ENCODE results near the gene ZNF628. TPM values are rescaled to one million over a fixed set of nuclear protein-coding genes. Genes with fewer than 3 reads are reported as not detected.
A peak's percentile ranks its signal among the peaks of the same experiment; 100 is the strongest.

The ZNF628 gene
- total RNA-seq, 4 donors from 2014 or later: 2.4 to 13.0 (median 4.9) TPM

DNA sequence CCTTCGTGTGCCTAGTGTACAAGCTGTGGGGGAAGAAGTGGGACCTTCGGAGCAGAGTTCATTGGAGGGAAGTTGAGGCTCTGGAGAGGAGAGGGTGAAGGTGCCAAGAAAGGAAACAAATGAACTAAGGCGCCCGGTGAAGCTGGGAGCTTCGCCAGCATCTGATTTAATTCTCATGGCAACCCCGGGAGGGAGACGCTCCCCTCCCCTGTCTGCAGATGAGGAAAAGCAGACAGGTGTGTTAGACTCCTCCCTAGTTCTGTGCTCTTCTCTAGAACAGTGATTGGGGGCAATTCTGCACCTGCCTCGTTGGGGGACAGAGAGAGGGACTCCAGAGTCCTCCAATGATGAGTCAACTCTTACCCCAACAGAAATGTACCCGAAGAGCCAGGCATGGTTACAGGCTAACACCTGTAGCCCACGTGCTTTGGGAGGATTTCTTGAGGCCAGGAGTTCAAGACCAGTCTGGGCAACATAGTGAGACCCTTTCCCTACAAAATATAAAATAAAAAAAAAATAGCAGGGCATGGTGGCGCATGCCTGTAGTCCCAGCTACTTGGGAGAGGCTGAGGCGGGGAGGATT, 16.0 kb downstream of the ZNF628 start:
- peaks cover 0 to 74% (median 24%) of the 10 kb centered on the region in 3 donors for H3K4me1 ChIP-seq
- peak overlapping the region in 3 of 4 donors; percentile 95 to 99 (median 96) for H3K27ac ChIP-seq
- WGBS, 2 donors (ENCODE audit: low coverage in 1 of 2): 20 to 28% methylated on average over 6 to 7 of the region's 12 CpGs
- TF ChIP-seq EP300 (IDR thresholded peaks at IDR 0.05): no peak
- no peak for TF ChIP-seq CTCF (IDR thresholded peaks at IDR 0.05)
- TF ChIP-seq POLR2AphosphoS5 (IDR thresholded peaks at IDR 0.05): no peak
- no peak for TF ChIP-seq POLR2A (IDR thresholded peaks at IDR 0.05)
- no peaks in the 10 kb centered on the region for H3K36me3 ChIP-seq
- no peak for ATAC-seq
- no peak overlapping the region for H3K4me3 ChIP-seq
- no peaks in the 10 kb centered on the region for H3K27me3 ChIP-seq
- no peaks in the 10 kb centered on the region for H3K9me3 ChIP-seq

- peak overlapping the region in 3 of 4 donors; percentile 47 to 96 (median 95) for H3K27ac ChIP-seq
- H3K4me1 ChIP-seq: peaks cover 0 to 67% (median 17%) of the 10 kb centered on the region in 3 donors
- H3K4me3 ChIP-seq: peak overlapping the region in 1 of 2 donors; percentile 36
- peaks cover 0 to 3% of the 10 kb centered on the region in 2 donors for H3K36me3 ChIP-seq
- H3K27me3 ChIP-seq: no peaks in the 10 kb centered on the region
- H3K9me3 ChIP-seq: no peaks in the 10 kb centered on the region
- TF ChIP-seq POLR2AphosphoS5 (IDR thresholded peaks at IDR 0.05): no peak
- TF ChIP-seq EP300 (IDR thresholded peaks at IDR 0.05): no peak
- TF ChIP-seq CTCF (IDR thresholded peaks at IDR 0.05): no peak
- TF ChIP-seq POLR2A (IDR thresholded peaks at IDR 0.05): no peak
- no peak for ATAC-seq
- WGBS, 2 donors (ENCODE audit: low coverage in 1 of 2): 10 to 33% methylated on average over 2 to 3 of the region's 18 CpGs
These were observed 16.7 kb downstream of the ZNF628 start for GRCh38 chr19:55493052-55493644.

GRCh38 chr19:55493645-55494171, 17.3 kb downstream of the ZNF628 start:
- TF ChIP-seq CTCF (IDR thresholded peaks at IDR 0.05) (no peak), POLR2A (IDR thresholded peaks at IDR 0.05) (no peak), POLR2AphosphoS5 (IDR thresholded peaks at IDR 0.05) (no peak), EP300 (IDR thresholded peaks at IDR 0.05) (no peak)
- Histone ChIP-seq H3K36me3 (peaks cover 0 to 4% of the 10 kb centered on the region in 2 donors), H3K4me1 (peaks cover 0 to 67% (median 14%) of the 10 kb centered on the region in 3 donors), H3K9me3 (no peaks in the 10 kb centered on the region), H3K4me3 (peak overlapping the region in 1 of 2 donors; percentile 36), H3K27ac (peak overlapping the region in 3 of 4 donors; percentile 47 to 96 (median 95)), H3K27me3 (no peaks in the 10 kb centered on the region)
- ATAC-seq: no peak
- WGBS, 2 donors (ENCODE audit: low coverage in 1 of 2): 44% methylated on average over 8 of the region's 38 CpGs; no CpG with 5 or more reads in 1 of the 2 donors

DNA sequence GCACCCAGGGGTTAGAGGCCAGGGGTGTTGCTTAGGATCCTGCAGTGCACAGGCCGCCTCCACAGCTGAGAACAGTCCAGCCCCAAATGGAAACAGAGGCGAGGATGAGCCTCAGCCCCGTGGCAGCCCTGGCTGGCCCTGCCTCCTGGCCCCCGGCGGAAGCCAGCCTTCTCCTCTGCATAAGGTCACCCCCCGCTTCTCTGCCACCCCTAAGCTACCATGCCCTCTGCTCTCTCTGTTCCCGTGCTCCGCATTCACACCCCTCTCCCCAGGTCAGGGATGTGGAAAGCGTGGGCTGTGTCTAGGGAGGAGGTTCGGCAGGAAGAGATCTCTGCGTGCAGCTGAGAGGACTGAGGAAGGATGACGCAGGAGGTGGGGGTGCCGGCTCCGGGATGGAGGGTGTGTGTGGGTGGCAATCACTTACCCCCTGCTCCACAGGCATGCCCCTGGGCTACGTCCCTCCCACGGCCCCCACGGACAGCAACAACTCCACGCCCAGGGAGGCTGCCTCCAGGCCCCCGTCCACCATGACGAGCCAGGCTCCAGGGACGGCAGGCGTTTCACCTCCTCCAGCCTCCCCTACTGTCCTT, 17.9 kb downstream of the ZNF628 start:
- ATAC-seq: peak; percentile 44
- H3K9me3 ChIP-seq: no peaks in the 10 kb centered on the region
- 55% methylated on average over 4 of the region's 22 CpGs; no CpG with 5 or more reads in 1 of the 2 donors for WGBS, 2 donors (ENCODE audit: low coverage in 1 of 2)
- H3K27ac ChIP-seq: peak overlapping the region in 3 of 4 donors; percentile 47 to 96 (median 95)
- TF ChIP-seq CTCF (IDR thresholded peaks at IDR 0.05): no peak
- TF ChIP-seq POLR2A (IDR thresholded peaks at IDR 0.05): peak in 1 of 2 donors; percentile 15
- TF ChIP-seq POLR2AphosphoS5 (IDR thresholded peaks at IDR 0.05): no peak
- no peak for TF ChIP-seq EP300 (IDR thresholded peaks at IDR 0.05)
- no peaks in the 10 kb centered on the region for H3K27me3 ChIP-seq
- H3K4me1 ChIP-seq: peaks cover 0 to 66% (median 8%) of the 10 kb centered on the region in 3 donors
- H3K4me3 ChIP-seq: peak overlapping the region in 1 of 2 donors; percentile 36
- H3K36me3 ChIP-seq: peaks cover 0 to 9% of the 10 kb centered on the region in 2 donors

All from gastroesophageal sphincter (tissue), 4 donors.